Esophagus squamous epithelium (tissue), 4 donors: ENCODE measurements around the gene TMEM175.

Experiments
- CTCF ChIP-seq, 6 experiments: fragments of 450-650 bp in 4 of 6; fragments of 200-600 bp in 2 of 6; sonication (generic) in 2 of 6; IDR thresholded peaks; one replicate each; pipeline ENCODE4 v1.5.1; 2016 to 2019; ENCODE audit warnings: antibody characterized with exemption in 6 of 6, mild to moderate bottlenecking in 4 of 6, moderate library complexity in 4 of 6
- POLR2A ChIP-seq, 4 donors: fragments of 450-650 bp; IDR thresholded peaks; one replicate each; pipeline ENCODE4 v1.6.1; 2017; ENCODE audit warnings: antibody characterized with exemption in 4 of 4, mild to moderate bottlenecking in 4 of 4, moderate library complexity in 3 of 4

GRCh38 chr4:882646-883045 is 49.6 kb upstream of the TMEM175 start:
- TF ChIP-seq CTCF (IDR thresholded peaks at IDR 0.05) (no peak), POLR2A (IDR thresholded peaks at IDR 0.05) (no peak)
